NB4 (cell line): Measurements from ENCODE around the gene CORO1C.

Source experiments
- CTCF ChIP-seq: IDR thresholded peaks from one replicate; pipeline ENCODE4 v1.5.1; 2012; ENCODE audit warnings: low read depth, low read length
- MAX ChIP-seq: IDR thresholded peaks from 2 replicates; pipeline ENCODE4 v1.6.1; 2011; ENCODE audit warnings: low read depth, low read length
- MYC ChIP-seq: IDR thresholded peaks from 2 replicates; pipeline ENCODE4 v1.6.1; 2011; ENCODE audit warnings: low read depth, low read length
- POLR2A ChIP-seq: IDR thresholded peaks from 2 replicates; pipeline ENCODE4 v1.6.1; 2011; ENCODE audit warnings: mild to moderate bottlenecking; ENCODE audit not compliant: insufficient read length; ENCODE audit errors: extremely low read depth

- TF ChIP-seq CTCF (no peak), POLR2A (no peak), MAX (no peak), MYC (no peak)
Observed at GRCh38 chr12:108727161-108727560, 4.2 kb downstream of the CORO1C start.
